ENCODE data around the gene SHISA8. TPM values are rescaled to one million over a fixed set of nuclear protein-coding genes. Genes with fewer than 3 reads are reported as not detected.

Gene SHISA8
- total and polyA plus RNA-seq, 4 donors = not detected

DNA sequence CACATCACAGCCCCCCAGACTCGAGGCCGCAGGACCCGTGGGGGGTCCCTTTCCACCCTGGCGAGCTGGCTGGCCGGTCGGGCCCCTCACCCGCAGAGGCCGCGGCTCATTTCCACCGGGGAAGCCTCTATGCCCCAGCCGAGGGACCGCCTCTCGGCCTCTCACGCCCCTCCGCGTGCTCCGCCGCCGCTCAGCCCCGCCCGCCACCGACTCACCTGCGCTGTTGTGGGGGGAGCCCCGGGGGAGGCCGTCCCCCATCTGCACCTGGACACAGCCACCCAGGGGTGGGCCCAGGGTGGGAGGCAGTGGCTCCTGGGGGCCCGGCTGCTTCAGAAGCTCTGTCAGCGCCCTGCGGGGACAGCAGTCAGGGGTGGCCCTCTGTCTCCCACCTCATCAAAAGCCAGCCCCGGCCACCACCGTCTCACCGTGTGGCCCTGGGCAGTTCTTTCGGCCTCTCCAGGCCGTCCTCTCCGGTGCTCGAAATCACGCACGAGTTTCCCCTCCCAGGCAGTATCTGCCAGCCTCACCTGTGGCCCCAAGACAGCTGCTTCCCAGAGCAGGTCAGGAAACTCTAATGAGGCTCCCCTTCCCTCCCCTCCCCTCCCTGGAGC is 3.8 kb downstream of the SHISA8 start:
- Histone ChIP-seq H3K27ac (ENCODE audit: low read depth in 1 of 2, low read length in 2 of 2) (no peak overlapping the region), H3K36me3 (ENCODE audit: control insufficient read depth in 4 of 4, insufficient read depth in 3 of 4, low read depth in 1 of 4, low read length in 3 of 4) (peaks cover 0 to 5% (median 0%) of the 10 kb centered on the region in 4 donors), H3K4me1 (ENCODE audit: control insufficient read depth in 4 of 4, insufficient read depth in 4 of 4, low read length in 3 of 4) (peaks cover 6 to 24% (median 14%) of the 10 kb centered on the region in 4 donors), H3K9me3 (ENCODE audit: control insufficient read depth in 4 of 4, low read length in 3 of 4) (no peaks in the 10 kb centered on the region), H3K27me3 (ENCODE audit: control insufficient read depth in 4 of 4, insufficient read depth in 4 of 4, low read length in 3 of 4) (peaks cover 4 to 11% (median 8%) of the 10 kb centered on the region in 4 donors), H3K9ac (ENCODE audit: low read depth in 1 of 2, low read length in 2 of 2) (no peak overlapping the region), H3K4me3 (ENCODE audit: low read depth in 1 of 3, low read length in 3 of 3) (peak overlapping the region in 1 of 3 donors; percentile 20)
- 12% methylated on average over 37 of the region's 37 CpGs for WGBS
- DNase-seq (ENCODE audit: low spot score) = no peak
- TF ChIP-seq JUND (IDR thresholded peaks at IDR 0.05) (no peak), HNF4G (IDR thresholded peaks at IDR 0.05) (no peak), REST (IDR thresholded peaks at IDR 0.05) (no peak), RAD21 (IDR thresholded peaks at IDR 0.05) (no peak), YY1 (IDR thresholded peaks at IDR 0.05) (no peak), FOXA2 (IDR thresholded peaks at IDR 0.05) (no peak), TAF1 (conservative IDR thresholded peaks at IDR 0.05) (no peak), EGR1 (IDR thresholded peaks at IDR 0.05; ENCODE audit: low read depth in 2 of 2) (no peak), GABPA (IDR thresholded peaks at IDR 0.05 in 1 of 2, conservative IDR thresholded peaks at IDR 0.05 in 1 of 2) (no peak), FOXA1 (IDR thresholded peaks at IDR 0.05) (no peak), NR2F2 (IDR thresholded peaks at IDR 0.05) (no peak), RXRA (IDR thresholded peaks at IDR 0.05) (no peak), SP1 (IDR thresholded peaks at IDR 0.05) (no peak), MAX (IDR thresholded peaks at IDR 0.05) (no peak)
- TF ChIP-seq, protein P1, sequence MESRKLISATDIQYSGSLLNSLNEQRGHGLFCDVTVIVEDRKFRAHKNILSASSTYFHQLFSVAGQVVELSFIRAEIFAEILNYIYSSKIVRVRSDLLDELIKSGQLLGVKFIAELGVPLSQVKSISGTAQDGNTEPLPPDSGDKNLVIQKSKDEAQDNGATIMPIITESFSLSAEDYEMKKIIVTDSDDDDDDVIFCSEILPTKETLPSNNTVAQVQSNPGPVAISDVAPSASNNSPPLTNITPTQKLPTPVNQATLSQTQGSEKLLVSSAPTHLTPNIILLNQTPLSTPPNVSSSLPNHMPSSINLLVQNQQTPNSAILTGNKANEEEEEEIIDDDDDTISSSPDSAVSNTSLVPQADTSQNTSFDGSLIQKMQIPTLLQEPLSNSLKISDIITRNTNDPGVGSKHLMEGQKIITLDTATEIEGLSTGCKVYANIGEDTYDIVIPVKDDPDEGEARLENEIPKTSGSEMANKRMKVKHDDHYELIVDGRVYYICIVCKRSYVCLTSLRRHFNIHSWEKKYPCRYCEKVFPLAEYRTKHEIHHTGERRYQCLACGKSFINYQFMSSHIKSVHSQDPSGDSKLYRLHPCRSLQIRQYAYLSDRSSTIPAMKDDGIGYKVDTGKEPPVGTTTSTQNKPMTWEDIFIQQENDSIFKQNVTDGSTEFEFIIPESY (IDR thresholded peaks at IDR 0.05) = no peak
- TF ChIP-seq, protein P2, sequence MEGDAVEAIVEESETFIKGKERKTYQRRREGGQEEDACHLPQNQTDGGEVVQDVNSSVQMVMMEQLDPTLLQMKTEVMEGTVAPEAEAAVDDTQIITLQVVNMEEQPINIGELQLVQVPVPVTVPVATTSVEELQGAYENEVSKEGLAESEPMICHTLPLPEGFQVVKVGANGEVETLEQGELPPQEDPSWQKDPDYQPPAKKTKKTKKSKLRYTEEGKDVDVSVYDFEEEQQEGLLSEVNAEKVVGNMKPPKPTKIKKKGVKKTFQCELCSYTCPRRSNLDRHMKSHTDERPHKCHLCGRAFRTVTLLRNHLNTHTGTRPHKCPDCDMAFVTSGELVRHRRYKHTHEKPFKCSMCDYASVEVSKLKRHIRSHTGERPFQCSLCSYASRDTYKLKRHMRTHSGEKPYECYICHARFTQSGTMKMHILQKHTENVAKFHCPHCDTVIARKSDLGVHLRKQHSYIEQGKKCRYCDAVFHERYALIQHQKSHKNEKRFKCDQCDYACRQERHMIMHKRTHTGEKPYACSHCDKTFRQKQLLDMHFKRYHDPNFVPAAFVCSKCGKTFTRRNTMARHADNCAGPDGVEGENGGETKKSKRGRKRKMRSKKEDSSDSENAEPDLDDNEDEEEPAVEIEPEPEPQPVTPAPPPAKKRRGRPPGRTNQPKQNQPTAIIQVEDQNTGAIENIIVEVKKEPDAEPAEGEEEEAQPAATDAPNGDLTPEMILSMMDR (IDR thresholded peaks at IDR 0.05; ENCODE audit: low read depth, low read length, missing input control) = no peak
- TF ChIP-seq, protein P3, sequence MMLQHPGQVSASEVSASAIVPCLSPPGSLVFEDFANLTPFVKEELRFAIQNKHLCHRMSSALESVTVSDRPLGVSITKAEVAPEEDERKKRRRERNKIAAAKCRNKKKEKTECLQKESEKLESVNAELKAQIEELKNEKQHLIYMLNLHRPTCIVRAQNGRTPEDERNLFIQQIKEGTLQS (IDR thresholded peaks at IDR 0.05) = no peak
